Left ventricle myocardium superior (tissue), 1 donor: ENCODE measurements around the gene ARID3B. TPM values are rescaled to one million over a fixed set of nuclear protein-coding genes. Genes with fewer than 3 reads are reported as not detected.
"Not testable (repeated sequence)": the region's sequence is repeated elsewhere in the genome, so short reads cannot be mapped to it uniquely, and the experiment has no call there.

Experiments
- ATAC-seq: fragments of 200-7000 bp; cut with Tn5 transposase; one replicate; pipeline ENCODE4 v1.9.1; 2020; ENCODE audit warnings: mild to moderate bottlenecking, moderate library complexity
- DNase-seq: peaks from one replicate; pipeline ENCODE4 v3.0.0-alpha.2; 2020
- intact Hi-C: fragments of 100-400 bp; cut with micrococcal nuclease; formaldehyde crosslinking; loops from one replicate; pipeline ENCODE4 v1.11.0; 2022
- total RNA-seq: library from RNA; stranded (reverse); fragmentation: NEBNext Ultra II Directional; extraction: Animal tissue kit (Norgen Biotek cat#: 25700); gene quantifications from one replicate; pipeline ENCODE4 v1.2.1, GENCODE V29; 2021
- donor health status: DM: no; HTN: yes; CAD: no; lungs with severe emphysema.

Gene ARID3B
- total RNA-seq, 1 donor from 2014 or later, result 2.0 TPM

- no peak for DNase-seq
- intact Hi-C loops, result no loop called here
These were observed 10.3 kb upstream of the ARID3B start for GRCh38 chr15:74530771-74531143.

DNA sequence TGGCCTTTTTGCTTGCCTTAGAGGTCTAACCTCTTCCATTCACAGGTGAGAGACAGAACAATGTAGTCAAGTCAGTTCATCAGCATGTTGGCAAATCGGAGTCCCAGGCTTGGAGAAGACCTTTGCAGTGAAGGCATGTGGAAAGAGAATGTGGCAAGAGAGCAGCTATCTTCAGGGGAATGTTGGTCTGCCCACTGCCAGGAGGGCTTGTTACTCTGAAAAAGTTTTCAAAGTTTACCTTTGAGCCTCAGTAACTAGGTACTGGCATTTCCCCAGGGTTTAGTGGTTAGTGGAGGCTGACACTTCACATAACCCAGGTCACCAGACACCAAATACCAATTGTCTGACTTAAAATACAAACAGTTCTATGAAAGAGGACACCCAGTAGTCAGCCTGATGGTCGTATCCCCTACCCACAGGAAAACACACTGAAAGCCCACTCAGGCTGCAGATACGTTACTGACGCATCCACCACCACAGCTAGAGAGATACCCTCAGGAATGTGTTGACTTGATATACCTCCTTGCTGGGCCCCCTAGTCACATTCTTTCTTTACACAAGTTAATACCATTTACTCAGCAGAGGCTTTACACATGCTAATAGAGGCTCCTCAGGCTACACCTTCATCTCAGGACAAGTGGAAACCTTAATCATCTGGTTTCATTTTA lies 9.7 kb upstream of the ARID3B start:
- intact Hi-C loops, result no loop called here
- no peak for DNase-seq
- ATAC-seq, result no peak

More at GRCh38 chr15:74530771-74531143, 10.3 kb upstream of the ARID3B start:
- no peak for ATAC-seq

GRCh38 chr15:74535388-74536084 lies 5.5 kb upstream of the ARID3B start:
- intact Hi-C loops, result no loop called here
- ATAC-seq (no peak), DNase-seq (no peak)

DNA sequence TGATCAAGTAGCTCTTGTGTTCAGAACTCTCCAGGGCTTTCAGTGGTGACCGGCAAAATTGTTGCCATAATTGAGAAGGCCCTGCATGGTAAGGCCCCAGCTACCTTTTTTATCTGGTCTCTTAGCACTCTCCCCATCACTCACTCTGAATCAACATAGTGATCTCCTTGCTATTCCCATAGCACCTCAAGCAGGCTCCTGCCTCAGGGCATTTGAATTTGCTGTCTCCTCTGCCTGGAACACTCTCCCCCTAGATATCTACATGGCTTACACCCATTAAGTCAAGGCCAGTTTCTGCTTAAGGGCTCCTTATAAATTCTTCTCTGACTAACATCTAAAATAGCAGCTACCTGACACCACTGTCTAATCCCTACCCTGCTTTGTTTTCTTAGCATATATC lies 3.3 kb upstream of the ARID3B start:
- DNase-seq (no peak), ATAC-seq (no peak)
- intact Hi-C loops, result no loop called here

DNA sequence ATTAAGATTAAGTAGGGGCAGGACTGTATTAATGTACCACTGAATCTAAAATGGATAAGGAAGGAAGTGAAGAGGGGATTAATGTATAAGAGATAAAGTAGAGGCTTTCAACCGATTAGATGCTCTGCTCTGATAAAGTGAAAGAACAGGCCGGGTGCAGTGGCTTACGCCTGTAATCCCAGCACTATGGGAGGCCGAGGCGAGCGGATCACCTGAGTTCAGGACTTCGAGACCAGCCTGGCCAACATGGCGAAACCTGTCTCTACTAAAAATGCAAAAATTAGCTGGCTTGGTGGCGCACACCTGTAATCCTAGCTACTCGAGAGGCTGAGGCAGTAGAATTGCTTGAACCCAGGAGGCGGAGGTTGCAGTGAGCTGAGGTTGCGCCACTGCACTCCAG lies 1.5 kb upstream of the ARID3B start:
- intact Hi-C loops, DNase-seq, ATAC-seq: not testable (repeated sequence)

GRCh38 chr15:74540161-74540760 lies 759 bp upstream of the ARID3B start:
- intact Hi-C loops, result loop anchor here (10.0 kb wide), 1 partner anchor 75 kb away; the partner anchor contains the start of gene CLK3
- DNase-seq (no peak), ATAC-seq (no peak)

GRCh38 chr15:74541494-74542165 lies 610 bp downstream of the ARID3B start:
- ATAC-seq (no peak), DNase-seq (no peak)
- intact Hi-C loops, result loop anchor here (10.0 kb wide), 1 partner anchor 73 kb away; the partner anchor contains the start of gene CLK3

DNA sequence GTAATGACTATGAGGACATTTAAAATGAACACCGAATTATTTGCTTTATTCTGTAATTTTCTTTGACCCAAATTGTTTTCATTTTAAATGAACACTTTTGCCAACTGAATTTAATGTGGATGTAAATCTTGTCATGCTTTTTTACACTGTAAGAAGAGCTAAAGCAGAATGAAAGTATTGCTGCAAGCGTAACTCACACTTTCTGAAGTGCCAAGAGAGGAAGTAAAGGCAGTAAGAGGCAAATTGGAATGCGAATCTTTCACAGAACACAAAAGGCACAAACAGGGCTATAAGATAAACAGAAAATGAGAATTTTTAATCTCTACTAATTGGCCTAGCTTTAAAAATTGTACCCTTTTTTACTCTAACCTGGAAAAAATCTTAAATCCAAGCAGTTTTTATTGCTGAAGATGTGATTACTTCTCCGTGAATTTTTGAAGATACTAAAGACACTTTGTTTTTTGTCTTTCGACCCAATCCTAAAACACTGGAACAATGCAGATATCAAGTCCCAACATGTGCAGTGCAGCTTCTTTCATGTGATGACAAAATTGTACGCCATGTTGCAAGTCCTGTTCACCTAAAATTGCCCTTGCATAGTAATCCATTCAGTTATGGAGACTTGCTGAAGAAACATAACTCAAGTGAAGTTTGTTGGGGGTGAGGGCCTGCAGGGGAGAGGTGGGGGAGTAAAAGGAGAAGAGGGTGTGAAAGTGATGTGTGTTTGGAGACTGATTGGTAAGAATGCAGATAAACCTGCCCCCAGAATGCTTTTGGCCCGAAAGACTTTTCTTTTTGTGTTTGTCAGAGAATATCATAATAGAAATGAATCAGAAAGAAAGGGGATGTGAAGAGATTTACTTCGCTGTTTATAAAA lies 1.4 kb downstream of the ARID3B start:
- intact Hi-C loops, result loop anchor here (10.0 kb wide), 1 partner anchor 72 kb away; the partner anchor contains the start of gene CLK3

GRCh38 chr15:74543043-74543422 lies 2.0 kb downstream of the ARID3B start:
- intact Hi-C loops, result loop anchor here (10.0 kb wide), 1 partner anchor 72 kb away; the partner anchor contains the start of gene CLK3
- ATAC-seq (no peak), DNase-seq (no peak)

More for the DNA sequence above, 1.4 kb downstream of the ARID3B start:
- DNase-seq, result no peak
- ATAC-seq, result no peak

DNA sequence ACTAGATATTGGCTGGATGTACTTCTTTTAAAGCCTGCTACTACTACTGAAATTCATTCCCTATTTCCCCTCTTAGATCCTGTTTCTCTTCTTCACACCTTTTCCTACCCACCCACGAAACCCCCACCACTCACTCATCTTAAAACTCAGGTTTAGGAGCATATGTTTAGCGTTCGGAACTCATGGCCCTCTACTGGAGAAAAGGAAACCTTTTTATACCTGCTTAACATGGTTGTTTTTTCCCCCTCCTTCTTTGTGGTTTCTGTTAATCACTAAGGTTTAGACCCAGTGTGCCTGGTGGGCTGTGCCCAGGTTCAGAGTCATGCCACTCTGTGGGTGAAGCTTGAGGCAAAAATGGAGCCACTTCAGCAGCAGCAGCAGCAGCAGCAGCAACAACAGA lies 2.6 kb downstream of the ARID3B start:
- intact Hi-C loops, result loop anchor here (10.0 kb wide), 1 partner anchor 71 kb away; the partner anchor contains the start of gene CLK3
- ATAC-seq (no peak), DNase-seq (no peak)

DNA sequence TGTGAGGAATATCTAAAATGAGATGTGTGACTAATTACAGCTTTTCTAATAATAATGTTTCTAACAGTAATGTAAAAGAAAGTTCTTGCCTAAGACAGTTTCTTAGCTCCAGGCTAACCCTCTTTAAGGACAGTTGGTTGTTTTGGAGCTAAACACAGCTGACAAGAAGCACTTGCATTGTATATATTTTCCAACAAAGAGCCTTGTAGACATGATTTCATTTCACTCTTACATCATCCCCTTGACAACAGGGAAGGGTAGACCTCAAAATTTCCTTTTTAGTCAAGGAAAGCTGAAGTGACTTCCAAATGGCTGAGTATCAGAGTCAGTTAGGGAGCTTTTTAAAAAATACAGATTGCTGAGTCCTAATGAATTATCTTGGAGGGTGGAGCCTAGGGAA lies 4.1 kb downstream of the ARID3B start:
- ATAC-seq (no peak), DNase-seq (no peak)
- intact Hi-C loops, result loop anchor here (10.0 kb wide), 1 partner anchor 70 kb away; the partner anchor contains the start of gene CLK3

DNA sequence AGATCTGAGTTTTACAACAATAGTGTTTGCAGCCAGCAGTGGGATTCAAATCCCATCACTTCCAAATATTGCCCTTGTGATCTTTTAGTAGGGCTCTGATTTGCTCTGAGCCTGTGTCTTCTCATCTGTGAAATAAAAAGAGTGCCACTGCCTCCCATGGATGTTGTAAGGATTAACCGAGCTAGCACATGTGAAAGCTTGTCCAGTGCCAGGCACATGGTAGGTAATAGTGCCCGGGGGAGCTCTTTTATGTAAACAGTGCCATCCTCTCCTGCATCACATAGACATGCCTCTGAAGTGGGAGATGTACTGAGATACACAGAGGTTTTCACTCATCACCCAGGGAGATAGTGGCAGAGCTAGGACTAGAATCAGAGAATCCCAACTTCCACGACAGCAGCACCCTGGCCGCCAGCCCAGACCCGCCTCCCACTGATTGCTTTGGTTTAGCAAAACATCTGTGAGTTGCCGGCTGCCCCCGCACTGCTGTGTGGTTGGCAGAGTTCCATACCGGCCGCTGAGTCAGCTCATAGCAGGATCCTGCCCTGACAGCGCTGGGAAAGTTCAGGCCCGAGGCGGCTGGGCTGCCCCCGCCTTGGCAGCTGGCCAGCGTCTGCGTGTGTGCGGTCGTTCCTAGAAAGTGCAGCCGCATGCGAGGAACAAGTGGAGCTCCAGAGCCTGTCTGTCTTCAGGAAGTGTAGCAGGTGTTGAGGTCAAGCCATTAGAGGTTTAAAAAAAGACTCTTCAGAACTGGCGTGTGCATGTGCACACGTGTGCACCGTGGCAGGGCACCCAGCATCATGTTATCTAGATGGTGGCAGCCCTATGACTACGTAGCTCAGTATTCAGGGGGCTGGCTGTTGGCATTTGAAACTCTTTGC lies 5.0 kb downstream of the ARID3B start:
- peak; percentile 98 for DNase-seq
- intact Hi-C loops, result loop anchor here (10.0 kb wide), 1 partner anchor 69 kb away; the partner anchor contains the start of gene CLK3
- peak; percentile 90 for ATAC-seq

DNA sequence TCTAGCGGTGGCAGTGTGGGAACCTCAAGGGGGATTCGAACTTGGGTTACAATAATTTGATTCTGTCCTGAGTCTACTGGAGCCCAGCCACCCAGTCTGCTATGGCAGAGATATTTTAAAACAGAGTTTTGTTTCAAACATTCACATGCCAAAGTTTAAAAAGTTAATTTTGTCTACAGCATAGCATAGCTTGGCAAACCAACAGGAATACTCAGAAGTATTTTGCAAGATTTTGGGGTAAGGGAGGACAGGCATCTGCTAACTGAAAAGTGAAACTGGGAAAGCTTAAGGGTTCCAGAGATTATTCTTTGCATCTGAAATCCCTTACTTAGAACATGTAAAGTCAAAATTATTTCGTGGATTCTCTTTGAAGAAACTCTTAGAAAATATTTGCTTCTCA lies 6.6 kb downstream of the ARID3B start:
- intact Hi-C loops, result loop anchor here (10.0 kb wide), 1 partner anchor 67 kb away; the partner anchor contains the start of gene CLK3
- ATAC-seq, result no peak
- DNase-seq, result no peak

DNA sequence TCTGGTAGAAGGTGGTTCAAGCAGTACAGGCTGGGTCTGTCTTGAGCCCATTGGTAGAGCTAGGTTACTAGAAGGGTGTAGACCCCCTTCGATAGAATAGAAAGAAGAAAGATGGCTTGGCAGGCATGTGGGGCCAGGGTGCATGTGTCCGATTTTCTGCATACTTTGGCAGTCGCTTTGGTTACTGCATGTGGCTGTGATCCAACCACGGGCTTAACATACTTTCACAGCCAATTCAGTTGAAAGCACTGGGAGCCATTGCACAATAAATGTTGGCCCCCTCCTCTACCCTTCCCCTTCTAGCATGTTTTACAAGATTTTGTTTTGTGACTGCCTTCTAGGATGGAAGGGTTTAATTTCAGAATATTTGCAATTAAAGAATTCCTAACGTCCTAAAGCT lies 7.2 kb downstream of the ARID3B start:
- DNase-seq (no peak), ATAC-seq (no peak)
- intact Hi-C loops, result loop anchor here (10.0 kb wide), 1 partner anchor 67 kb away; the partner anchor contains the start of gene CLK3

GRCh38 chr15:74549816-74550215 lies 8.8 kb downstream of the ARID3B start:
- DNase-seq (no peak), ATAC-seq (no peak)
- intact Hi-C loops, result loop anchor here (10.0 kb wide), 1 partner anchor 65 kb away; the partner anchor contains the start of gene CLK3

GRCh38 chr15:74551714-74552113 lies 10.7 kb downstream of the ARID3B start:
- no peak for DNase-seq
- intact Hi-C loops, result no loop called here
- ATAC-seq, result no peak

DNA sequence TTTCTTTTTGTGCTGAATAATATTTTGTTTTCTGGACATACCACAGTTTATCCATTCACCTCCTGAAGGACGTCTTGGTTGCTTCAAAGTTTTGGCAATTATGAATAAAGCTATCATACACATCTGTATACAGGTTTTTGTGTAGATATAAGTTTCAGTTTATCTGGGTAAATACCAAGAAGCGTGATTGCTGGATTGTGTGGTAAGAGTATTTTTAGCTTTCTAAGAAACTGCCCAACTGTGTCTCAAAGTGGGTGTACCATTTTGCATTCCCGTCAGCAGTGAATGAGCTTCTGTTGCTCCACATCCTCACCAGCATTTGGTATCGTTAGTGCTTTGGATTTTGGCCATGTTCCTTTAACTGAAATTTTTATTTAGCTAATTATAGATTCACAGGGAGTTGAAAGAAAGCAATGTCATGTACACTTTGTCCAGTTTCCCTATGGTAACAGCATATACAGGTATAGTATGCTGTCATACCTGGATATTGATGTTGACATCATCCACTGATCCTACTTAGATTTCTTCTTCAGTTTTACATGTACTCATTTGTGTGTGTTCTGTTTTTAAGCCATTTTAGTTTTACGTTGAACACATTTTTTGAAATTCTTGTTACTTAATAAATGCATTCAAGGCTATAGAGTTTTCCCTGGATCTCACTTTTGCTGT lies 11.9 kb downstream of the ARID3B start:
- DNase-seq (no peak), ATAC-seq (no peak)
- intact Hi-C loops, result no loop called here
